H4 (cell line): ENCODE measurements around the gene PICK1. TPM values are rescaled to one million over a fixed set of nuclear protein-coding genes. Genes with fewer than 3 reads are reported as not detected.

Experiments used
- DNase-seq: peaks from one replicate; pipeline ENCODE4 v3.0.0-alpha.2; 2015; ENCODE audit warnings: low spot score
- total RNA-seq: library from RNA; depleted of rRNA; stranded (reverse); fragments of >200 nt; shearing (Covaris generic); gene quantifications from 2 replicates; pipeline ENCODE4 v1.2.3, GENCODE V29; 2014

PICK1 gene
- total RNA-seq, 1 experiment from 2014 or later = 15.8 TPM

- DNase-seq = no peak
Measured at GRCh38 chr22:38087855-38088254, 30.7 kb downstream of the PICK1 start.

DNA sequence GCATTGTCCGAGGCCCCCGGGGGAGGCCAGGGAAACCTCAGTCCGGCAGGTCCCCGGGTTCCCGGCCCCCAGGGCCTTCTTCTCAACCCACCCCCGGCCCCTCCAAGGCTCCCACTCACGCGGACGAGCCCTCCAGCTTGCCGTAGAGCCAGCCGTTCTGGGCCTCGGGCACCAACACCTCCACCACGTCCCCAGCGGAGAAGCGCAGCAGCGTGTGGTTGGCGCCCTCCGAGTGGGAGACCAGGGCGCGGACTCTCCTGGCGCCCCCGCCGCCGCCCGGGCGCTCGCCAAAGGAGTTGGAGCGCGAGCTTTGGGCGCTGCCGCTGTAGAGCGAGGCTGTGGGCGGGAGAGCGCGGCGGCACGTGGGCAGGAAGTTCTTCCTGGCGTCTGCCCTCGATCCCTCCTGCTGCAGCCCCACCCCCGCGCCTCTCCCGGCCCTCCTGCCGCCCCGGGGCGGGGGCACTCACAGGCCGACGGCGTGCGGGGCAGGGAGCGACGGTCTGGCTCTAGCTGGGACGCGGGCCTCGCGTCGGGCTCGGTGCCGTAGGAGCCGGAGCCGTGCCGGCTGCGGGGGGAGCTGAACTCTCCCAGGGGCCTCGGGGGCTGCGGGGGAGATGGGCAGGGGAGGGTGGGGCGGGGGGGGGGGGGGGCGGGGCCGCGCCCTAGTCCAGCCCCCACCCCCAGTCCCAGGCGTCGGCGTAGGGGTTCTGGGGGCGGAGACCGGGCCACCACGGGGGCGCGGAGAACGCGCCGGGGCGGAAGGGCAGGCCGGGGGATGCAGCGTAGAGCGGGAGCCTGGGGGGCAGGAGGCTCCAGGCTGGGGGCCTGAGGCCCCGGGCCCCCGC is 31.6 kb downstream of the PICK1 start:
- DNase-seq = no peak

DNA sequence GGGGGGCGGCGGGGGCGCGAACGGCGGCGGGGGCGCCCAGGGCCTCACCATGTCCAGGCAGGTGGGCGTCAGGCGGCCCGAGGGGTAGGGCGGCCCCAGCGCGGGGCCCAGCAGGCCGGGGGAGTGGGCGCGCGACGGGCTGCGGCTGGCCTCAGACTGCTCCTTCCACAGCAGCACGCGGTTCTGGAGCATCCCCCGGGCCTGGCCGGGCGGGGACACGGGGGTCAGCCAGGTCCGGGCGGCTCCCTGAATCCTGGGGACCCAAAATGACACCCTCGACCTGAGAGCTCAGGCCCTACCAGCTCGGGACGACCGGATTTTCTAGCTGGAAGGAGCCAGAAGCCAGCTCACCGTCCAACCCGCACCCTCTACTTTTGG is 32.3 kb downstream of the PICK1 start:
- no peak for DNase-seq

DNA sequence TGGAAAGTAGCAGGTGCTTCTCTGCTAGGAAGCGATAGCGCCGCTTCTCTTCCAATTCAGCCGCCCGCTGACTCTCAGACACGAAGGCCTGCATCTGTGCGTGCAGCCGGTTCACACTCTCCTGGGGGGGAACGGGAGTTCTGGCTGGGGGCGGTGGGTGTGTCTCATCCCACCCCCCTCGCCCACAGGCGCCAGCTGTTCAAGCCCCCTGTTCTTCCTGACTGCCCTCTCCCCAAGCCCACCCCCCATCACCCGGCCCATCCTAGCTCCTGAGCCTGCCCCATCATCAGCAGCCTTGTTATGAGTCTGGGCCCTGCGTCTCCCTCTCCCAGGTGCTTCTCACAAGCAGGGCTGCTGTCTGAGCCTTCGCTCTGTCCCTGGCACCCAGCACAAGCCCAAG is 39.9 kb downstream of the PICK1 start:
- DNase-seq = no peak

DNA sequence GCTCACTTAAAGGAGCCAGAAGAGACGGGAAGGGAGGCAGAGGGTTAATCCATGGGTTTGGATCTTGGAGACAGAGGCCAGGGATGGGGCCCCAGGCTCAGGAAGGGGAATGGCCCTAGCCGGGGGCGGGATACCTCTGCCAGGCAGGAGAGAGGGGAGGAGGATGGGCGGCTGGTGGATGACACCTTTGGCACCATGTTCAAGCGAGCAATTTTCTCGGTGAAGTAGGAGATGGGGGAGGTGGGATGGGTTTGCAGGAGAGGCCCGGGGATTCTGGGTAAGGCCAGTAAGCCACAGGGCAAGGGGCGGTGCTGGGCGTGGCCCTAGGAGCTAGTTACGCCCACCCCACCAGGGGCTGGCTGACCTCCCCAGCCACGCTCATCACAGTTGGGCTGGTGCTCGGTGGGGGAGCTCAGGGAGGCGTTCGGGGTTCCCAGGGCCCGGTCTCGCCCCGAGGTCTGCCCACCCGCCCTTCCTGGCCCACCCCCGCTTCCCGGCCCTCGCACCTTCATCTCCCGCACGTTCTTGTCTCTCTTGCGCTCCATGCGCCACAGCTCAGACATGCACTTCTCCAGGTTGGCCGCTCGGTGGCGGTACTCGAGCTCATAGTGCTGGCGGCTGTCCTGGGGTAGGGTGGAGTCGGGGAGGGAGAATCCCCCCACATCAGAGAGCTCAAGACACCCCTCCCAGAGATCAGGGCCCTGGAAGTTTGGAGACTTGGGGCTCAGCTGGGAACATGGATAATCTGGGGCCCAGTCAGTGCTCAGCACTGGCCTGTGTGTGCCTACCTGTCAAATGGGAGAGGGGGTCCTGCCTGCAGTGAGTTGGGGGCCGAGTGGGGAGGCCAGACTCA is 40.6 kb downstream of the PICK1 start:
- no peak for DNase-seq

- no peak for DNase-seq
Measured at GRCh38 chr22:38098410-38099249, 41.4 kb downstream of the PICK1 start.

DNA sequence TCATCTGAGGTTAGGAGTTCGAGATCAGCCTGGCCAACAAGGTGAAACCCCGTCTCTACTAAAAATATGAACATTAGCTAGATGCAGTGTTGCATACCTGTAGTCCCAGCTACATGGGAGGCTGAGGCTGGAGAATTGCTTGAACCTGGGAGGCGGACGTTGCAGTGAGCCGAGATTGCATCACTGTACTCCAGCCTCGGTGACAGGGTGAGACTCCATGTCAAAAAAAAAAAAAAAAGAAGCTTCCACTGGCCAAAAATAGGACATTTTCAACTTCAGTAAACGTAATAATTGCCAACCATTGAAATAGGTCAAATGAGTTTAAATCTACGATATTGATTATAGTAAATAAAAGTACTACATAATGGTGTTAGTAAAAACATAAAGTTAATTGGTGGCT is 46.4 kb downstream of the PICK1 start:
- DNase-seq = no peak

GRCh38 chr22:38104084-38104483 is 46.9 kb downstream of the PICK1 start:
- DNase-seq = no peak

DNA sequence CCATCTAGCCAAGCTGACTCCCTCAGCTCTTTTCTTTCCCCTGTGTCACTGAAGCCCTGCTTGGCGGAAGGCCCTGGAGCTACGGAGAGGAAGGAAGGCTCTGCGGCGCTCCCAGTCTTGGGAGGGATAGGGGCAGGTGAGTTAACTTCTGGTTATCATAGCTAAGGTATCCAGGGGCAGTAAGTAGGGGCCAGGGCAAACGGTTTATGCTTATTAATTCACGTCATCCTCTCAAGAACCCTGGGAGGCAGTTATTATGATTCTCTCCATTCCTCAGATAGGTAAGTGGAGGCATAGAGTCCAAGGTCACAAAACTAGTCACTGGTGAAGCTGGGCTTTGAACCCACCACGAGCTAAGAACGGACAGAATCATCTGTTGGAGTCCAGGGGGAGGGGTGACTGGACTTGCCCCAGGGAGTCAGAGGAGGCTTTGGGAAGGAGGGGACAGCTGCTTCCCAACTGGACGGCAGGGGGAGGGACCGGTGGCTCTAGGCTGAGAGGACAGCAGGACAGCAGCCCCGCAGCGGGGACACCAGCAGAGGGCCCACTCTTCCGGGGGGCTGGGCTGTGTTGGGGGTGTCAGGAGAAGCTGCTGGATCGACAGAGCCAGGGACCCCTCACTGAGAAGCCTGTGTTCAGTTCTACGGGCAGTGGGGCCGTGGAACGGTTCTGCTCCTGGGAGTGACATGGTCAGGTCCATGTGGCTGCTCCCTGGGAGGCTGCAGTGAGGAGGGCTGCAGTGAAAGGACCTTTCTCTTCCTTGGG is 49.8 kb downstream of the PICK1 start:
- no peak for DNase-seq

- no peak for DNase-seq
Measured at GRCh38 chr22:38107692-38108515, 50.7 kb downstream of the PICK1 start.

GRCh38 chr22:38108561-38109319 is 51.5 kb downstream of the PICK1 start:
- DNase-seq = no peak

DNA sequence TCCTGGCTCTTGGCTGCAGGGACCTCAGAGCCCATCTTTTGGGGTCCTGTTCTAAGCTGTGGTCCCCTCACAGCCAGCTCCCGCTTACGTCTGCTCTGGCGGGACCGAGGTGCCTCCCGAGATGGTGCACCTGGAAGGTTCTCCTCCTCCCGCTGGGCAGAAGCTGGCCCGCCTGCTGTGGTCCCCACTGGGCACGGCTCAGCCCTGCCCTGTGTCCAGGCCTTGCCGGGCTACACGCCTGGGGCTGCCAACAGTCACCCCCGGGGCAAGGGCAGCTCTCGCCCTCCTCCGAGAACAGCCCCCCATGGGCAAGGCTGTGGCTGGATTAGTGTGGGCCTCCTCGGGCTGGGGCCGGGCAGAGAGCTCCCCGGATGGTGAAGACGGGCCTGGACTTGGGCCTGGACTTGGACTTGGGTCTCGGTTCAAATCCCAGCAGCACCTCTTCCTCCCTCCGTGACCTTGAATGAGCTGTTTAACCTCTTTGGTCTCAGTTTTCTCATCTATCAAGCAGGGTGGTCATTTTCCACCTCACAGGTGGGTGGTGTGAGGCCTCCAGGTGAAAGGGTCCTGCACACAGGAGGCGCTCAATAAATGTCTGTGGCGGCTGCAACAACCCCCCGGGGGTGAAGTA is 52.3 kb downstream of the PICK1 start:
- no peak for DNase-seq

GRCh38 chr22:38110008-38110862 is 53.0 kb downstream of the PICK1 start, which contains the start of gene BAIAP2L2:
TSS of gene BAIAP2L2 (minus strand) at chr22:38110684. CDS start at chr22:38110525, 159 bp downstream.
- no peak for DNase-seq

GRCh38 chr22:38110863-38111852 is 54.0 kb downstream of the PICK1 start:
- DNase-seq = no peak

GRCh38 chr22:38111925-38112355 is 54.7 kb downstream of the PICK1 start:
- no peak for DNase-seq

GRCh38 chr22:38112381-38112780 is 55.2 kb downstream of the PICK1 start:
- no peak for DNase-seq
